OCI-LY7 (cell line): ENCODE data around the gene CANT1.

Experiments used
- EZH2phosphoT487 ChIP-seq: fragments of 200-600 bp; sonication (generic); IDR thresholded peaks from 2 replicates; pipeline ENCODE4 v1.6.1; 2018; ENCODE audit warnings: low read depth, borderline replicate concordance, mild to moderate bottlenecking, mixed run types, antibody characterized with exemption, low read length, moderate library complexity, mixed read lengths
- TF ChIP-seq, protein P1 (sequence below): fragments of 200-600 bp; sonication (generic); conservative IDR thresholded peaks from 2 replicates; pipeline ENCODE4 v1.5.1; 2014; ENCODE audit warnings: mild to moderate bottlenecking, antibody characterized with exemption, low read length, moderate library complexity, mixed read lengths

GRCh38 chr17:79053251-79053925, 43.8 kb upstream of the CANT1 start:
- TF ChIP-seq, protein P1, sequence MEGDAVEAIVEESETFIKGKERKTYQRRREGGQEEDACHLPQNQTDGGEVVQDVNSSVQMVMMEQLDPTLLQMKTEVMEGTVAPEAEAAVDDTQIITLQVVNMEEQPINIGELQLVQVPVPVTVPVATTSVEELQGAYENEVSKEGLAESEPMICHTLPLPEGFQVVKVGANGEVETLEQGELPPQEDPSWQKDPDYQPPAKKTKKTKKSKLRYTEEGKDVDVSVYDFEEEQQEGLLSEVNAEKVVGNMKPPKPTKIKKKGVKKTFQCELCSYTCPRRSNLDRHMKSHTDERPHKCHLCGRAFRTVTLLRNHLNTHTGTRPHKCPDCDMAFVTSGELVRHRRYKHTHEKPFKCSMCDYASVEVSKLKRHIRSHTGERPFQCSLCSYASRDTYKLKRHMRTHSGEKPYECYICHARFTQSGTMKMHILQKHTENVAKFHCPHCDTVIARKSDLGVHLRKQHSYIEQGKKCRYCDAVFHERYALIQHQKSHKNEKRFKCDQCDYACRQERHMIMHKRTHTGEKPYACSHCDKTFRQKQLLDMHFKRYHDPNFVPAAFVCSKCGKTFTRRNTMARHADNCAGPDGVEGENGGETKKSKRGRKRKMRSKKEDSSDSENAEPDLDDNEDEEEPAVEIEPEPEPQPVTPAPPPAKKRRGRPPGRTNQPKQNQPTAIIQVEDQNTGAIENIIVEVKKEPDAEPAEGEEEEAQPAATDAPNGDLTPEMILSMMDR, result no peak
- no peak for TF ChIP-seq EZH2phosphoT487
